Activated T-helper 2 cell treated with anti-CD3 and anti-CD28 coated beads, Interferon-gamma antibody, Interleukin-2, Interleukin-4, amounts not matched to agents 10 μg/mL and 5 μg/mL and 100 μg/mL, durations not matched to agents 14 hours and 24 hours and 36 hours (primary cell): Measurements from ENCODE around the gene CYCS. TPM values are rescaled to one million over a fixed set of nuclear protein-coding genes. Genes with fewer than 3 reads are reported as not detected.
"Not testable (repeated sequence)": the region's sequence is repeated elsewhere in the genome, so short reads cannot be mapped to it uniquely, and the experiment has no call there.

Experiments used
- DNase-seq: peaks from one replicate; pipeline ENCODE4 v3.0.0; 2021; ENCODE audit warnings: low spot score
- H3K27ac Mint-ChIP-seq: one replicate; pipeline ENCODE4 v1.8.0; 2021; ENCODE audit warnings: mixed read lengths
- H3K27me3 Mint-ChIP-seq: one replicate; pipeline ENCODE4 v1.8.0; 2021; ENCODE audit warnings: low read depth, mixed read lengths
- H3K36me3 Mint-ChIP-seq: one replicate; pipeline ENCODE4 v1.8.0; 2021; ENCODE audit warnings: low read depth, mixed read lengths
- H3K4me1 Mint-ChIP-seq: one replicate; pipeline ENCODE4 v1.8.0; 2021; ENCODE audit warnings: low read depth, mixed read lengths
- H3K4me3 Mint-ChIP-seq: one replicate; pipeline ENCODE4 v1.8.0; 2021; ENCODE audit warnings: low read depth, mild to moderate bottlenecking, moderate library complexity, mixed read lengths
- H3K9me3 Mint-ChIP-seq: one replicate; pipeline ENCODE4 v1.8.0; 2021; ENCODE audit warnings: mixed read lengths
- intact Hi-C: fragments of 100-400 bp; cut with micrococcal nuclease; formaldehyde crosslinking; loops from one replicate; pipeline ENCODE4 v1.15.1; 2023
- total RNA-seq: library from RNA; stranded (reverse); gene quantifications from 2 replicates; pipeline ENCODE4 v1.2.3, GENCODE V29; 2022

Gene CYCS
- total RNA-seq, 1 donor from 2014 or later: 251 TPM

- Mint-ChIP-seq H3K9me3 (no peaks in the 10 kb centered on the region), H3K36me3 (no peaks in the 10 kb centered on the region), H3K4me3 (no peak overlapping the region), H3K4me1 (no peaks in the 10 kb centered on the region), H3K27me3 (peaks cover 18% of the 10 kb centered on the region), H3K27ac (no peak overlapping the region)
- intact Hi-C loops: no loop called here
- no peak for DNase-seq
Measured at GRCh38 chr7:25084821-25085220, 40.2 kb downstream of the CYCS start.

- intact Hi-C loops: no loop called here
- no peak for DNase-seq
- Mint-ChIP-seq H3K27me3 (peaks cover 19% of the 10 kb centered on the region), H3K36me3 (no peaks in the 10 kb centered on the region), H3K4me1 (no peaks in the 10 kb centered on the region), H3K27ac (no peak overlapping the region), H3K4me3 (no peak overlapping the region), H3K9me3 (no peaks in the 10 kb centered on the region)
Measured at GRCh38 chr7:25083201-25083600, 41.9 kb downstream of the CYCS start.

DNA sequence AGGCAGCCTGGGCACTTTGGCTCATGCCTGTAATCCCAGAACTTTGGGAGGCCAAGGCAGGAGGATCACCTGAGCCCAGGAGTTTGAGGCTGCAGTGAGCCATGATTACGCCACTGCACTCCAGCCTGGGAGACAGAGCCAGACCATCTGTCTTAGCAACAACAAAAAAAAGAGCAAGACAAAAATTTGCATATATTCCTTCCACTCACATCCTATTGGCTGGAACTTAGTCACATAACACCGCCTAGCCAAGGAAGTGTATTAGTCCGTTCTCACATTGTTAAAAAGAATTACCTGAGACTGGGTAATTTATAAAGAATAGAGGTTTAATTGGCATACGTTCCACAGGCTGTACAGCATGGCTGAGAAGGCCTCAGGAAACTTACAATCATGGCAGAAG is 43.0 kb downstream of the CYCS start:
- DNase-seq, H3K4me3 Mint-ChIP-seq, H3K27ac Mint-ChIP-seq, H3K36me3 Mint-ChIP-seq, H3K9me3 Mint-ChIP-seq, H3K4me1 Mint-ChIP-seq, intact Hi-C loops: not testable (repeated sequence)
- peaks cover 23% of the 10 kb centered on the region for H3K27me3 Mint-ChIP-seq

DNA sequence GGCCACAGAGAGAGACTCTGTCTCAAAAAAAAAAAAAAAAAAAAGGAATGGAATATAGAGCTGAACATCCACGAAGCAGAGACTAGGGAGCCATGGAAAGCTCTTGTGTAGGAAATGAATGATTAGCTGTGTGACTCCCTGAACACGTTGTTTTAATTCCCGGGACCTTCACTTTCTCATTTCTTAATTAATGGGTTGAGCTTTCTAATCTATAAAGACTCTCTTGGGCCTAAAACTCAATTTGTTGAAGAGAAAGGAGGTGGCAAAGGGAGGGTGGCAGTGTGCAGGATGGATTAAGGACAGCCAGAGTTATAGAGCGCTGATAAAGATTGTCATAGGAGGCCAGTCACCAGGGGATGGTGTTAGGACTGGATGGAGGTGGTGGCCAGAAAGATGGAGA is 48.0 kb downstream of the CYCS start:
- H3K27me3 Mint-ChIP-seq: peaks cover 13% of the 10 kb centered on the region
- H3K9me3 Mint-ChIP-seq: no peaks in the 10 kb centered on the region
- H3K36me3 Mint-ChIP-seq: no peaks in the 10 kb centered on the region
- peaks cover 20% of the 10 kb centered on the region for H3K4me1 Mint-ChIP-seq
- no peak for DNase-seq
- intact Hi-C loops: no loop called here
- no peak overlapping the region for H3K27ac Mint-ChIP-seq
- no peak overlapping the region for H3K4me3 Mint-ChIP-seq

- H3K36me3 Mint-ChIP-seq: no peaks in the 10 kb centered on the region
- intact Hi-C loops: loop anchor here (2.0 kb wide), 1 partner anchor 95 kb away; the partner anchor contains the start of gene OSBPL3
- H3K9me3 Mint-ChIP-seq: no peaks in the 10 kb centered on the region
- H3K27me3 Mint-ChIP-seq: peaks cover 8% of the 10 kb centered on the region
- H3K27ac Mint-ChIP-seq: no peak overlapping the region
- DNase-seq: no peak
- H3K4me1 Mint-ChIP-seq: peaks cover 20% of the 10 kb centered on the region
- H3K4me3 Mint-ChIP-seq: no peak overlapping the region
Measured at GRCh38 chr7:25075459-25075858, 49.6 kb downstream of the CYCS start.

DNA sequence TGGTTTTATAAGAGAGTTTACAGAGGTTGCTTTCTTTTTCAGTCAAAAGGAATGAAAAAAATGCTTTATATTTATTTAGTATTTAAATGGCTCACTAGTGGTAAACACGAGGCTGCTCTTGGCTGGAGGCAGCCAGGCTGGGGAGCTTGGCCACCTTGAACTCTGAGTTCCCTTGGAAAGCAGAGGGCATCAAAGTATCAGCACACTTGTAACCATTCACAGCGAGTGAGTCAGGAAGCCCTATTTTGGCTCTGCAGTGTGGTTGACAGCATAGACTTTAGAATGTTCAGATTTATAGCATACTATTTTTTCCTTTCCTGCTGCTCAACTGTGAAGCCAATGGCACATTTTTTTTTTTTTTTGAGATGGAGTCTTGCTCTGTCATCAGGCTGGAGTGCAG is 51.6 kb downstream of the CYCS start:
- peaks cover 8% of the 10 kb centered on the region for H3K27me3 Mint-ChIP-seq
- no peaks in the 10 kb centered on the region for H3K36me3 Mint-ChIP-seq
- no peak overlapping the region for H3K27ac Mint-ChIP-seq
- peaks cover 37% of the 10 kb centered on the region for H3K4me1 Mint-ChIP-seq
- intact Hi-C loops: no loop called here
- DNase-seq: no peak
- H3K9me3 Mint-ChIP-seq: no peaks in the 10 kb centered on the region
- no peak overlapping the region for H3K4me3 Mint-ChIP-seq

Other genes starting within 250 kb of the CYCS start
- gene OSBPL3, start 145.1 kb downstream of the CYCS start, total RNA-seq: 74.2 and 76.2 TPM in 2 replicates
- gene NPVF, start 103.2 kb upstream of the CYCS start, total RNA-seq: not detected in 2 replicates